Ovary (tissue), 9 donors: ENCODE measurements around the gene ELP5. TPM values are rescaled to one million over a fixed set of nuclear protein-coding genes. Genes with fewer than 3 reads are reported as not detected.

Experiments used
- DNase-seq, 5 donors: peaks; one replicate each; pipeline ENCODE4 v3.0.0-alpha.2; 2019 to 2020
- H3K27ac ChIP-seq, 2 donors: fragments of 200-600 bp; one replicate each; pipeline versions ENCODE4 v1.5.1 to v1.8.0; 2019 to 2022
- H3K27me3 ChIP-seq: fragments of 200-600 bp; one replicate; pipeline ENCODE4 v1.8.0; 2022
- H3K36me3 ChIP-seq: fragments of 200-600 bp; sonication (generic); one replicate; pipeline ENCODE4 v1.5.1; 2019
- H3K4me1 ChIP-seq: one replicate; pipeline ENCODE4 v1.8.1; 2013; ENCODE audit warnings: mild to moderate bottlenecking, moderate library complexity; ENCODE audit not compliant: insufficient read depth
- H3K4me3 ChIP-seq: fragments of 200-600 bp; sonication (generic); one replicate; pipeline ENCODE4 v1.5.1; 2017
- H3K9me3 ChIP-seq, 2 donors: fragments of 200-600 bp in 1 of 2; sonication (generic) in 1 of 2; one replicate each; pipeline versions ENCODE4 v1.5.1 to v1.8.1; 2013 to 2019; ENCODE audit warnings: mild to moderate bottlenecking in 1 of 2, moderate library complexity in 1 of 2
- CTCF ChIP-seq, 3 donors: fragments of 450-650 bp in 2 of 3; fragments of 200-600 bp in 1 of 3; IDR thresholded peaks; one replicate each; pipeline versions ENCODE4 v1.5.1 to v1.8.0; 2016 to 2022; ENCODE audit warnings: antibody characterized with exemption in 3 of 3, mild to moderate bottlenecking in 1 of 3
- EP300 ChIP-seq: sonication (generic); formaldehyde crosslinking; IDR thresholded peaks from one replicate; pipeline ENCODE4 v1.6.1; 2017; ENCODE audit warnings: antibody characterized with exemption
- POLR2A ChIP-seq: fragments of 450-650 bp; IDR thresholded peaks from one replicate; pipeline ENCODE4 v1.6.1; 2017; ENCODE audit warnings: antibody characterized with exemption, mild to moderate bottlenecking, moderate library complexity
- WGBS, 3 donors: extraction: QIAGEN DNeasy Blood & Tissue Kit in 1 of 3; methylation state at CpG; one replicate each; pipeline versions ENCODE4 v1.1.5 to v1.1.7; 2013 to 2017; 5-methylcytosine and 5-hydroxymethylcytosine counted together
- intact Hi-C, 4 donors: fragments of 100-400 bp; cut with DNase I; formaldehyde crosslinking; loops; one replicate each; pipeline versions ENCODE4 v1.11.0 to v1.15.1; 2022 to 2023
- polyA plus RNA-seq, 2 donors: library from polyadenylated mRNA; stranded (reverse); fragments of 200-250 nt in 1 of 2; fragments of 350-450 nt in 1 of 2; fragmentation: Illumina TruSeq in 1 of 2; extraction: RNeasy Lipid Tissue Mini Kit (QIAGEN cat#74804) in 1 of 2; gene quantifications; one replicate each; pipeline ENCODE4 v1.2.3, GENCODE V29; 2013 to 2014
- total RNA-seq, 7 donors: library from RNA; depleted of rRNA in 2 of 7; stranded (reverse); fragments of >200 nt in 2 of 7; fragmentation: NEBNext Ultra II Directional in 3 of 7; extraction: Animal tissue kit (Norgen Biotek cat#: 25700) in 3 of 7; gene quantifications; one replicate each; pipeline versions ENCODE4 v1.1.0 to v1.2.4, GENCODE V29; 2016 to 2023
- donor health status: DM: no; HTN: no; CAD: no; lungs with moderate emphysema.
- donor health status: DM: no; HTN: no; CAD: no.
- donor health status: Bipolar disorder and iron deficiency.
- donor health status: DM: yes; HTN: yes; CAD: no.
- donor health status: DM: no; HTN: no; CAD: no.
- donor health status: DM: yes; HTN: yes; CAD: no.

The ELP5 gene
- total and polyA plus RNA-seq, 9 donors, result 18.7 to 56.0 (median 40.6) TPM

GRCh38 chr17:7283471-7284216 lies 31.6 kb downstream of the ELP5 start:
- TF ChIP-seq POLR2A (no peak), CTCF (IDR thresholded peaks at IDR 0.05) (no peak), EP300 (no peak)
- Histone ChIP-seq H3K4me3 (no peak overlapping the region), H3K27ac (no peak overlapping the region), H3K36me3 (no peaks in the 10 kb centered on the region), H3K4me1 (peaks cover 6% of the 10 kb centered on the region), H3K9me3 (no peaks in the 10 kb centered on the region), H3K27me3 (no peaks in the 10 kb centered on the region)
- intact Hi-C loops, result loop anchor here in 1 of 4 donors (5.0 kb wide), 1 partner anchor 64 kb away; no protein-coding TSS in a partner anchor
- DNase-seq, result no peak
- WGBS, 3 donors, result 87 to 91% (median 90%) methylated on average over 18 of the region's 18 CpGs

GRCh38 chr17:7284911-7285310 lies 32.9 kb downstream of the ELP5 start:
- H3K4me3 ChIP-seq, result no peak overlapping the region
- intact Hi-C loops, result loop anchor here in 1 of 4 donors (5.0 kb wide), 1 partner anchor 62 kb away; no protein-coding TSS in a partner anchor

GRCh38 chr17:7285679-7286078 lies 33.7 kb downstream of the ELP5 start:
- Histone ChIP-seq H3K27me3 (no peaks in the 10 kb centered on the region), H3K4me3 (no peak overlapping the region), H3K27ac (no peak overlapping the region), H3K9me3 (no peaks in the 10 kb centered on the region), H3K36me3 (no peaks in the 10 kb centered on the region), H3K4me1 (peaks cover 6% of the 10 kb centered on the region)
- TF ChIP-seq CTCF (IDR thresholded peaks at IDR 0.05) (no peak), POLR2A (no peak), EP300 (no peak)
- intact Hi-C loops, result no loop called here
- 86 to 92% (median 89%) methylated on average over 12 of the region's 12 CpGs for WGBS, 3 donors
- DNase-seq, result no peak

More at GRCh38 chr17:7284911-7285310, 32.9 kb downstream of the ELP5 start:
- H3K36me3 ChIP-seq, result no peaks in the 10 kb centered on the region
- TF ChIP-seq POLR2A, result no peak
- no peak for TF ChIP-seq EP300
- no peak for TF ChIP-seq CTCF (IDR thresholded peaks at IDR 0.05)
- DNase-seq, result no peak
- H3K27ac ChIP-seq, result no peak overlapping the region
- 84 to 92% (median 89%) methylated on average over 5 to 16 of the region's 16 CpGs for WGBS, 3 donors
- no peaks in the 10 kb centered on the region for H3K9me3 ChIP-seq
- peaks cover 6% of the 10 kb centered on the region for H3K4me1 ChIP-seq
- H3K27me3 ChIP-seq, result no peaks in the 10 kb centered on the region

GRCh38 chr17:7289256-7290032 lies 37.4 kb downstream of the ELP5 start:
- H3K4me1 ChIP-seq, result peaks cover 5% of the 10 kb centered on the region
- TF ChIP-seq POLR2A (no peak), CTCF (IDR thresholded peaks at IDR 0.05) (no peak), EP300 (no peak)
- H3K36me3 ChIP-seq, result no peaks in the 10 kb centered on the region
- DNase-seq, result no peak
- H3K27ac ChIP-seq, result no peak overlapping the region
- no peaks in the 10 kb centered on the region for H3K27me3 ChIP-seq
- no peaks in the 10 kb centered on the region for H3K9me3 ChIP-seq
- WGBS, 3 donors, result 67 to 74% (median 68%) methylated on average over 18 of the region's 18 CpGs
- H3K4me3 ChIP-seq, result no peak overlapping the region
- intact Hi-C loops, result loop anchor here in 1 of 4 donors (5.0 kb wide), 1 partner anchor 247 kb away; the partner anchor contains the start of gene SLC16A11
